Measurements from ENCODE around the gene HSPA1A.
"Not testable (repeated sequence)": the region's sequence is repeated elsewhere in the genome, so short reads cannot be mapped to it uniquely, and the experiment has no call there.

HSPA1A gene

GRCh38 chr6:31834367-31835250 is 19.3 kb downstream of the HSPA1A start:
- in situ Hi-C loops (cut with HindIII; ENCODE audit: low sequenced_read_pairs) = no loop called here
- TF ChIP-seq CTCF (IDR thresholded peaks at IDR 0.05; ENCODE audit: low read depth, low read length) = no peak

GRCh38 chr6:31836047-31836473 is 20.7 kb downstream of the HSPA1A start:
- no peak for DNase-seq (ENCODE audit: low read depth, low spot score)
- TF ChIP-seq CTCF (IDR thresholded peaks at IDR 0.05; ENCODE audit: low read depth, low read length) = no peak
- H3K4me3 ChIP-seq (ENCODE audit: low read depth, low read length) = peak overlapping the region; percentile 79
- in situ Hi-C loops (cut with HindIII; ENCODE audit: low sequenced_read_pairs) = no loop called here

More at GRCh38 chr6:31834367-31835250, 19.3 kb downstream of the HSPA1A start:
- DNase-seq (ENCODE audit: low read depth, low spot score) = peak; percentile 89
- H3K4me3 ChIP-seq (ENCODE audit: low read depth, low read length) = peak overlapping the region; percentile 79

- peak overlapping the region; percentile 79 for H3K4me3 ChIP-seq (ENCODE audit: low read depth, low read length)
- in situ Hi-C loops (cut with HindIII; ENCODE audit: low sequenced_read_pairs) = no loop called here
- peak; percentile 56 for DNase-seq (ENCODE audit: low read depth, low spot score)
- TF ChIP-seq CTCF (IDR thresholded peaks at IDR 0.05; ENCODE audit: low read depth, low read length) = no peak
These were observed 21.4 kb downstream of the HSPA1A start for GRCh38 chr6:31836474-31837368.

- H3K4me3 ChIP-seq (ENCODE audit: low read depth, low read length) = peak overlapping the region; percentile 79
- in situ Hi-C loops (cut with HindIII; ENCODE audit: low sequenced_read_pairs) = no loop called here
- no peak for DNase-seq (ENCODE audit: low read depth, low spot score)
- TF ChIP-seq CTCF (IDR thresholded peaks at IDR 0.05; ENCODE audit: low read depth, low read length) = no peak
These were observed 22.2 kb downstream of the HSPA1A start for GRCh38 chr6:31837369-31838113.

- peak overlapping the region; percentile 79 for H3K4me3 ChIP-seq (ENCODE audit: low read depth, low read length)
- DNase-seq (ENCODE audit: low read depth, low spot score); in situ Hi-C loops (cut with HindIII; ENCODE audit: low sequenced_read_pairs): not testable (repeated sequence)
These were observed 22.8 kb downstream of the HSPA1A start for GRCh38 chr6:31838114-31838553.

- TF ChIP-seq CTCF (IDR thresholded peaks at IDR 0.05; ENCODE audit: low read depth, low read length) = no peak
These were observed 23.6 kb downstream of the HSPA1A start for GRCh38 chr6:31838968-31839367.

GRCh38 chr6:31839779-31840126 is 24.4 kb downstream of the HSPA1A start:
- DNase-seq (ENCODE audit: low read depth, low spot score); H3K4me3 ChIP-seq (ENCODE audit: low read depth, low read length); in situ Hi-C loops (cut with HindIII; ENCODE audit: low sequenced_read_pairs): not testable (repeated sequence)

More at GRCh38 chr6:31838968-31839367, 23.6 kb downstream of the HSPA1A start:
- no peak overlapping the region for H3K4me3 ChIP-seq (ENCODE audit: low read depth, low read length)
- in situ Hi-C loops (cut with HindIII; ENCODE audit: low sequenced_read_pairs) = no loop called here
- DNase-seq (ENCODE audit: low read depth, low spot score) = no peak

Measured in astrocyte of the spinal cord (primary cell).